GM18870 (cell line): ENCODE data around the gene EYA4.

Experiments used
- ATAC-seq: cut with Tn5 transposase; IDR thresholded peaks from one replicate; pipeline ENCODE4 v1.9.1; 2021; ENCODE audit warnings: moderate library complexity; ENCODE audit not compliant: unreplicated experiment

Gene EYA4

GRCh38 chr6:133288662-133289061, 47.5 kb downstream of the EYA4 start:
- ATAC-seq: no peak

DNA sequence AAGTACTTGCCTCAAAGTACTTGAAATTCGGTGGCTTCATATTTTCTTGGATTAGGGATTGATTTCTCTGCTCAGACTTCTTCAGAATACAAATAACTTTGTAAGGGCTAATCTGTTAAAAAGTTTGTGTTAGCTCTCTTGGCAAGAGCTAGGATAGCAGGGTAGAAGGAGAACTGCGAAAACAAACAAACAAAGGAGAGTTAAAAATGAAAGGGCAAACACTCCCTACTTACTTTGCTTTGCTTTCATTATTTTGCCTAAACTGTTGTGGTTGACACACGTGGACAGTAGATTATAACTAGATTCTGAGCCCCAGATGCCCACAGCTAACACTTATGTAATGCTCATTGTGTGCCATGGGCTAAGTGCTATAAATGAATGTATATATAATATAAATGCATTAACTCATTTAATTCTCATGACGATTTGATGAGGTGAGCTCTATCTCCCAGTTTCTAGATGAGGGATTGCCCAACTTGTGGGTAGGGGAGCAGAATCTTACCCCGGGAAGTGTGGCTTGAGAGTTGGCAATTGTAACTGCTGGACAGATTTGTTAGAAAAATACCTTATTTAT, 48.7 kb downstream of the EYA4 start:
- ATAC-seq: no peak

DNA sequence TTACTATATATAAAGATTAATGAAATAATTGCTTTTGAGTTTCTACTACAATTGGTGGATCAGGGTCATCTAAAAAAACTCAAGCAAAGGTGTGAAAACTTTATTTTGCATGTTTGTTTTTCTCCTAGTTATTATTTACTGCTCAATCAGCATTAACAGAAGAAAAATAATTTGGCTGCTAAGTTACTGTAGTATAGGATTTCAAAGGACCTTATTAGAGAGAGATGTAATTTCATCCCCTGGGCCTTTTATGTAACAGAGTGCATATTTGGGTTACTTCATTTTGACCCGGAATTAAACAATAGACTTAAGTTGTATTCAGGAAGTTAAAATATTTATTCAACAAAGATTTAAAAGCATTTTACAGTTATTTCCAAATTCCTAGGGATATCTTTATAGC, 49.8 kb downstream of the EYA4 start:
- no peak for ATAC-seq

DNA sequence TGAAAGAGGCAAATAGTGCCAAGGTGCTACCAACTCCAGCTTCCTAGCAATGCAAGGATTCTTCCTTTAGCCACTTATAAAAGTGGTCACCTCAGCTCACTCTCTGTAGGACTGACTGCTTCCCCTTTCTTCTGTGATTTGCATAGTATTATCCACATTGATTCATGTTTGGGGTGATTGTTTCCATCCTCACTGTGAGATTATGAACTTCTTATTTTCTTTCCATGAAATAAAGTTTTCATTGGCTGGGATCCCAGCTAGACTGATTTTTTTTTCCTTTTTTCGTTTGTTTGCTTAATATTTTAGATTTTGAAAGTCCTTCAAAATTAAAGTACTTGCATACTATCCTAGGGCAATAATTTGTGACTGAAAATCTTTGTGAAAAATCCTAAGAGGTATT, 50.5 kb downstream of the EYA4 start:
- no peak for ATAC-seq

- ATAC-seq: no peak
Measured at GRCh38 chr6:133297657-133298056, 56.5 kb downstream of the EYA4 start.

GRCh38 chr6:133298335-133298734, 57.2 kb downstream of the EYA4 start:
- no peak for ATAC-seq

- no peak for ATAC-seq
Measured at GRCh38 chr6:133298801-133299200, 57.6 kb downstream of the EYA4 start.

DNA sequence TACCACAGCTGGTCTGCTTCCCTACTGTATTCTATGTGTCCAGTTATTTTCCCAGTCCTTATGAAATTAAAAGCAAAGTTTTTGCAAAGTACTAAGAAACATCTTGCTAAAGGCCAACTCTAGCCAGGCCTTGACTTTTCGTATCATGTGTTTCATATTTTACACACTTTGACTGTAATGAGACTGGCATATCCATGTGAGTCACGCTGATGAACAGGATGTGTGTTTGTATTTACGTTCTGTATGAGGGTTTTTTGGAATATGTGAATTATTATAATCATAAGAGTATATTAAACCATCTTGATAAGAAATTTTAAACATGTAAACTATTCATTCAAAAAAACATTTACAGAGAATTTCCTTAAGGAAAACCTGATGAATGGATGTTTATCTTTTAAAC, 59.7 kb downstream of the EYA4 start:
- ATAC-seq: no peak

GRCh38 chr6:133301835-133302234, 60.7 kb downstream of the EYA4 start:
- no peak for ATAC-seq

DNA sequence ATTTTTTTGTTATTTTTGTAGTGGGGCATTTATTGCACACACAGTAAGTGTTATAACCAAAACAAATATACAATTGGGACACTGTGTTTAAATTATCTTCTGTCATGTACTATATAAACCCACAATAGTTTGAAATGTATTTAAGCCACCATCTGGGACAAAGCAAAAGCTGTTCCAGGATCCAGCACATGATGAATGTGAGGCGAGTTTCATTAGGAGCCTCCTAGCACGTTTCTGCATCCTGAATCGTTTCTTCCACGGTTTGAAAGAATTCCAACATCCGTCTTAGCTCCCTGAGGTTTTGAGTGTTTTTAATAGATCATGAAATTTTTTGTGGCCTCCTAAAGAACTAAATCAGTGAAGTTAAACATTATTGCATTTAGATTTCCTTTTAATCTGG, 65.8 kb downstream of the EYA4 start:
- no peak for ATAC-seq

GRCh38 chr6:133309579-133309978, 68.4 kb downstream of the EYA4 start:
- ATAC-seq: no peak

DNA sequence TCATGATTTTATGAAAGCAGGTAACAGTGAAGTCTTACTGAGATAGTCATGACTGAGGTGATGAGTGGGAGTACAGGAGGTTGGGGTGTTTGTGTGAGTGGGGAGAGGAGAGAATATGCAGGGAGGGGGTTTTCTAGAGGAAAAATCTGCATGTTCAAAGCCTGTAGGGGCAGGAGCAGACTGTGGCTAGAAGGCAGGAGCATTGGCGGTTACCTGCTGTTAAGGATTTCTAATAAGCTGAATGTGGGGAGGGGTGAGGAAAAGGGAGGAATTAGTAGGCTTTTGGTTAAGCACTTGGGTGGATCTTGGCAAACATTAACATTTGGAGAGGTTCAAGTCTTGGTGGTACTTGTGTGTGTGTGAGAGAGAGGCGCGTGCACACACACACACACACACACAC, 70.8 kb downstream of the EYA4 start:
- no peak for ATAC-seq

- no peak for ATAC-seq
Measured at GRCh38 chr6:133313068-133313467, 71.9 kb downstream of the EYA4 start.

DNA sequence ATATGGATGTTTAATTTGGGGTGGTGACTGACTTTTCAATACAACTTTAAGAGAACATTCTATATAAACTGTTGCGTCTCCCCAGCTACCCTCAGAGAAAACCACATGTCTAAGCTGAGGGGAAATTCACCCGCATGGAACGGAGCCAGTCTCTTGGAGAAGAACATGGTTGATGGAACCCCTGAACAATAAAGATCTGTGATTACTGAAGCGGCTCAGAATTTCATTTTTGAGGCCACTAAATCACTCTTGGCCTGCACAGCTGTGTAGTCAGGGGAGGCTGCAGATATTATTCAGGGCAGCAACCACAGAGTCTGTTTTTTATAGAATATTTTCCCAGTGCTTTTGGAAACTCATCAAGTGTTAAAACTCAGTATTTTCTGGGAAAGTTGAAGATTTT, 73.8 kb downstream of the EYA4 start:
- ATAC-seq: no peak

DNA sequence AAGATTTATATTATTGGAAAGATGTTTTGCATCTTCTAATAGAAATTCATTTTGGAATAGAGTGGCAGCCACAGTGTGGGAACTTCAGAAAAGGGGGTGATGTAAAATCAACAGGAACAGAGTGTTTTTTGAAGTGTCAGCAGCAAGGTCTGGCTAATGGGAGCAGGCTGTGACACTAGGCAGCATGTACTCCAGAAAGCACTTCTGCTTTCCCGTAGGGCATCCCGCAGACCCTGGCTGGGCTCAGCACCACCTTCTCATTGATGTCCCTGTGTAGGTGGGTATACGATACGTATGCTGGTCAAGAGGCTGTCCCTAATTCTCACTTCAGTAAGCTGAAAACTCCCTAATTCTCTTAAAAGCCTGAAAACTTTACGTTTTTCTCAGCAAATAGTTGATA, 74.7 kb downstream of the EYA4 start:
- no peak for ATAC-seq

DNA sequence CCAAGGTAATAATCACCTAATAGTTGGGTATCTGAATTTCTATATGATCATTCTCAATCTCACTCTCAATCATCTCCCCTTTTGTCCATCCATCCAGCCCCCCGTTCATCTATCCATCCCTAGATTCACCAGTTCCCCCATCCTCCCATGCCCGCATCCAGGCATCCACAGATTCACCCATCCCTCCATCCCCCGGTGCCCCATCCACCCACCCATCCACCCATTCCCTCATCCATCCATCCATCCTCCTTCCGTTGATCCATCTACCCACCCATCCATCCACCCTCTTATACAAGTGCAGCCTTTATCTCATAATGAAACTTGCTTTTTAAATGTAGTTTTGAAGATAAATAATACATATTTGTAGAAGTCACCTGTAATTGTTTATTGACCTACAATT, 76.5 kb downstream of the EYA4 start:
- no peak for ATAC-seq

DNA sequence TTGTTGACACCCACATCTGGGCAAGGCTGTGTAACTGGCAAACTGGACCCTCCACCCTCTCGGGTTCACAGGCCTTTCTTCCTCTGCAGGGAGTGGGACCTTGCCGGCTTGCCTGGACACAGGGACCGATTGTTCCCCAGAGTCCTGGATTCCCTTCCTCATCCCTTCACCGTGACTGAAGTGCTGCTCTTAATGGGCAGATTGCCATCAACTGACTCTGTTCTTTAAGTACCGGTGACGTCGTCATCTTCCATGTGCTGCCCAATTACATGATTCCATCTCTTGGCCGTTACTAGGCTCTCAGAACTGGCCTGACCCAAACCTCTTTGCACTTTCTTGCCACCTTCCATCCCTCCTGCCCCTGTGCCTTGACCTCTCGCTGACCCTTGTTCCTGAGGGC, 85.4 kb downstream of the EYA4 start:
- ATAC-seq: no peak

DNA sequence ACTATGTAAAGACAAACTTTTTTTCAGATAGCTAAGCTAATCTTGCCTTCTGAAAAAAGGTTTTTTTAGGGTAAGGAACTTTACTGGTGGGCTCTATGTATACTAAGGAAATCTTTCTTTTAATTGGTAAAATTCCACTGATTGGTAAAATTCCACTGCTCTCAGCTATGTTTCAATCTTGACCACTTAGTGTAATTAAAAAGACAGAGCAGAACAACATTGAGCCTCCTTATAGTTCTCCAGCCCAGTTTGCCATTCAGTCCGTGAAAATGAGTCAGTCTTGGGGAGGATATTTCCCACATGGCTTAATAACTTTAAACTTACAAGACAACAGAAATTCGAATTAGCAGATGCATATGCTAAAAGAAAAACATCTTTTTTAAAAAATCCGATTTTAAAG, 92.7 kb downstream of the EYA4 start:
- ATAC-seq: no peak

DNA sequence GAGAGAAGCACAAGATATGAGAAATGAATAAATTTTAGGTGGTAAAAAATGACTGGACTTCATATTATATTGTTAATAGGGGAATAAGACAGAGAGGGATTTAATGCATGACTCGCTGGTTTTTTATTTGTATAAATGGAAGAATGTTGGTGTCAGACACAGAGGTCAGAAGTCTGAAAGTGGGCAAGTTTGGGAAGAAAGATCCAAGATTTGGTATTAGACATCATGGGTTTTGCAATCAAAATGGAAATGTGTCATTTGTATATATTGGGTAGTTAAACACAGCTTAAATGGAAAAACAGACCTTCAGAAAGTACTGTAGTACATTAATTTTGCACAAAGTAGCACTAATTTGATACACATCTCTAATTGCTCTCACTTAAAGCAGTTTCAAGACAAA, 96.2 kb downstream of the EYA4 start:
- no peak for ATAC-seq

DNA sequence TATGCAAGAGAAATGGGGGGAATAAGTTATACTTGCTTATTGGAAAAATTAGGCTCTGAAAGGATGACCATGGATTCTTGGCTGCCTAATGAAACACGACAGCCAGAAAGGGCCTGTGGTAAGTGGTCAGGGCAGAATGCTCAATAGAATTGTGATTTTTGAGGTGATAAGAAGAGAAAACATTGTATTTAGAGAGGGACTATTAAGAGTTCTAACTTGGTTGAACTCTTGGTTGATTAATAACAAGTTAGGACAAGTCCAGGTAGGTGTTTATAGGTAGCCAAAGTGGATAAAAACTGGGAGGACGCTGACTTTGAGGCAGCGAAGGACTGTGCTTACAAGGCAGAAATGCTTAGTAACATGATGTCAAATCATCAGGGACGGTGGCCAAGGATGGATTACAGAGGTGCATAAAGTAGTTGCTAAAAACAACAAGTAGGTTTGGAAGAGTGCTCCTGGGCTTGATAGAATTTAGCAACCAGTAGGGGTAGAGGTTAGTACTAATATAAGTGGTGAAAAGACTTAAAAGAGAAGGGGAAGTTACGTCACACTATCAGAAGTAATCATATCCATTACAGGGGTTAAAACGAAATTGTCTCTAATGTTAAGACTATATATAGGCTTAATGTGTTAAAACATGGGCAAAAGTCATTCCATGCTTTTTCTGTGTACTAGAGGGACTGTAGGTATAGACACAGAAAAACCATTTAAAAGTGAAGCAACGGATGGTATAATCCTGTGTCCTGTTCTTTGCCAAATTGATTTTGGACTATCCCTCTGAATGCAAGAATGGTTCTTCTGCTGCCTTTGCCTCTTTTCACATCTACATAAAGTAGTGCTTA, 98.6 kb downstream of the EYA4 start:
- ATAC-seq: no peak

GRCh38 chr6:133340557-133340956, 99.4 kb downstream of the EYA4 start:
- ATAC-seq: no peak

- ATAC-seq: no peak
Measured at GRCh38 chr6:133341607-133342158, 100.5 kb downstream of the EYA4 start.

DNA sequence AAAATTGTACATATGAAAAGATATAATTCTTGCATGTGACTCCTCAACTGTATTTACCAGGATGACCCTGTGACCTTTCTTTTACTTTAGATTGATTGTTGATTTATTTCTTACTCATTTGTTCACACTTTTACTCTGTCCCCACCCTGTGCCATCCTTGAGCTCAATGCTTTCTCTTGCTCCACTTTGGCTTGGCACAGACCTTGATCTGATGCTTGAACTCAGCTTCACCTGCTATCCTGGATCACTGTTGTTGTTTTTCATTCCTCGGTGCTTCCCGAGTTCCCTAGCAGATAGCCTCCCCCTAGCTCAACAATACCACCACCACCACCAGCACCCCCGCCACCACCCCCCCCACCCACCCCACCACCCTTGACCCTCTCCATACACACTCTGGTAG, 102.1 kb downstream of the EYA4 start:
- ATAC-seq: no peak
